ENCODE measurements around the gene PSG5.
"Not testable (repeated sequence)": the region's sequence is repeated elsewhere in the genome, so short reads cannot be mapped to it uniquely, and the experiment has no call there.

DNA sequence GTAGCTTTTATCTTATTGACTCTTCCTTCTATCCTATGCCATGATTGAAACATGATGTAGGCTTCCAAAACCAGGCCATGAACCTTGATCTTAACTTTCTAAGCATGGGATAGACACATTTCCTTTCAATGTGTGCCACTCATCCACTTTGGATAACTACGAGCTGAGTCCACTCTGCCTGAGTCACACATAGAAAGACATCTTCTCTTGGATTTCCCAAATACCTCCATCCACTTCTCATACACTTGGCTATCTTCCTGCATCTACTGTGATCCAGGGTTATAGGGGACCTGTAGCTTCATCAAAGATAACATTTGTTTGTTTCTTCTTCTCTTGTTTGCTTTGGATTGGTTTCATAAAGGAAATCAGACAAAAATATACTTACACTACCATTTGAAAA, 44.6 kb downstream of the PSG5 start:
- not testable (repeated sequence) for TF ChIP-seq CTCF, POLR2A (IDR thresholded peaks at IDR 0.05)
